Ramos (cell line): ENCODE measurements around the gene LOXHD1.

ENCODE experiments used
- in situ Hi-C: fragments of 300-500 bp; cut with MboI; formaldehyde crosslinking; loops from one replicate; pipeline ENCODE4 v1.14.3; 2022; ENCODE audit warnings: low sequenced_read_pairs; ENCODE audit not compliant: unreplicated experiment

LOXHD1 gene

DNA sequence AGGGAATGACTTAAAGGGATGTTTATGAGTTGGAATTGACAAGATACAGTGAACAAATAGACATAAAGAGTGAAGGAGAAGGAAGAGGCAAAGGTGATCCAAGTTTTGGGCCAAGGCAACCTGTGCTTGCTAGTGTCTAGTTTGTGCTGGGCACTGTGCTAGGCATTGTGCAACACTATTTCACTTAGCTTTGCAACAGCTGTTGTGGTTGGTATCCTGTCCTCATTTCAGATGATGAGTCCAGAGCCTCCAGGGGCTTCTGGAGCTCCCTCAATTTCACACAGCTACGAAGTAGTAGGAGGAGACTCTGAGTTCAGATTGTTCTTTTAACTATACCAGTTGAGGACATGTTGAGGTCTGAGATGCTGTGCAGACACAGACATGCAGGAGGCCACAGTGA, 18.1 kb upstream of the LOXHD1 start:
- in situ Hi-C loops = no loop called here

DNA sequence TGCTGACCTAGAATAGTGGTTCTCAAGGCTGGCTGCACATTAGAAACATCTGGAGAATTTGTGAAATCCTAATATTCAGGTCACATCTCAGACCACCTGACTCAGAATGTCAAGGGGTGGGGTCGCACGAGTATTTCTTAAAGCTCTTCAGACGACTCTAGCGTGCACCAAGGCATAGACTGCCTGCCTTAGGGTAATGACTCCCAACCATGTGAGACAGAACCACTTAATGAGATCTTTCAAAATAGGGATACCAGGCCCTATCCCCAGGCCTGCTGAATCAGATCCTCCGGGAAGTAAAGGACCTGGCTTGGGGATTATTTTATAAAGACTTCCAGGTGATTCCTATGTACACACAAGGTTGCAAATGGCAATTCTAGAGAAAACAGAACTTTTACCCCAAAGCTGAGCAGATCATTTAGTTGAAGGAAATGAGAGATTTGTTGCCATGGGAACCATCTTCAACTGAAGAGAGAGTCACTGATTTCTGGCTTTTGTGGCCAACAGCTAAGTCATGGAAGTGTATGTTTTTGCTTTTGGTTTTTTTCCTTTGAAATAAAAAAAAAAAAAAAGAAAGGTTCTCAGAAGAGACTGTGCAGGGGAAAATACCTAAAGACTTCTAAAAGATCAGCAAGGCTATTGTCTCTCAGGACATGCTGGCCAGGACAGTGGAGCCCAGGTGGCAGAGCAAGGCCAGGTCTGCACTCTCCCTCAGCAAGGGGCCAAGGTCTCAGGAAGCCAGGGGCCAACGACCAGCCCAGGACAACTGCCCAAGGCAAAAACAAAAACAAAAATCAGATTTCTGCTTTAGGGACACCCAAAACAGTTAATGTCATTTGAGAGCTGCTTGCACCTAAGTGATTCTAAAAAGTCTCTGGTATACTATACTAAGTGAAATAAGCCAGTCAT, 15.3 kb upstream of the LOXHD1 start:
- in situ Hi-C loops = no loop called here

DNA sequence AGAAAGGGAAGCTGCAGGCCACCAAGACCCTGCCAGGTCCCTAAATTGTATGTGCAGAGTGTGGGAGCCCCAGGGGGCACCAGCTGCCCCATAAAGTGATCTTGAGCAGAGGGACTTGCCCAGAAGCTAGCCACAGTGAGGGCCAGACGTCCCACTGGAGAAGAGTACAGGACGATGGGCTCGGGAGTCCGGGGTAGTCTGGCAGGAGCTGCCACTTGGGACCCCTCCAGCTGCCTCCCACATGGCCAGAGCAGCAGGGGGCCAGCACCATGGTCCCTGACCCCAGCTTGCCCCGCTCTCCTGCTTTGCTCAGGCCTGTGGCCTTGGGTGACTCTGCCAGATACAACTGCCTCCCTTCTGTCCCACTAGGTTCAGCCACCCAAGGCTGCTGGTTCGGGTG, 11.7 kb upstream of the LOXHD1 start:
- in situ Hi-C loops = no loop called here

DNA sequence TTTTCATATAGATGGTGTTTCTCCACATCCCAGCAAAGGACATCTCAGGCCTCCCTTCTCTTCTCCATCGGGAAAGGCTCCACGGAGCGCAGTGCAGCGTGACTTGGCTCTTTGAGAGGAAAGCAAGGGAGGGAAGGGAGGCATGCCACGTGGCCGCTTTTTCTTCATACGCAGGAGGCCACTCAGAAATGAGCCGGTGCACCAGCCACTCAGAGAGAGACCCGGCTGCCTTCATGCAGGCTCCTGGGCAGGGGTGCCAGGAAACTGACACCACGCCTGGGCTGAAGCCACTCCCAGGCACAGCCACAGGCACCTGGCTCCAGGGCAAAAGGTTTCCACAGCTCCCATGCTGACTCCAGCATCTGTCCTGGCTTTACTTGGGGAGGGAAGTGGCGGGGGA, 11.1 kb upstream of the LOXHD1 start:
- in situ Hi-C loops = no loop called here

DNA sequence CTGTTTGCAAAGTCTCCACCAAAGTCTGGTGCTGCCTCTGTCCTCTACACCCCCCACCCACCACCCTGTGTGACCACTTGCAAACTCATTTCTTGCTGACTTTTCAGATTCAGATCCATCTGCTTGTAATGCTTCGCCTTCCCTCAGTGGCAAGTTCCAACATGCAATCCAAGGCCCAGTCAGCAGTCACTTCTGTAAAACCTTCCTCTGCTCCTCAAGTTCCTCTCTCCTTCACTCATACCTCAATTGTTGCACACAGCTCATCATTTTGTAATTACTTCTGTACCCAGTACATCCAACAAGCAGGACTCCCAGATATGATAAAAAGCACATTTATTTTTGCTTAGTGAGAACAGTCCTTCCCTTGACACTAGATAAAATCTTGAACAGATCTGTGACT, 6.5 kb upstream of the LOXHD1 start:
- in situ Hi-C loops = loop anchor here (5.0 kb wide), 1 partner anchor 516 kb away; no protein-coding TSS in a partner anchor

DNA sequence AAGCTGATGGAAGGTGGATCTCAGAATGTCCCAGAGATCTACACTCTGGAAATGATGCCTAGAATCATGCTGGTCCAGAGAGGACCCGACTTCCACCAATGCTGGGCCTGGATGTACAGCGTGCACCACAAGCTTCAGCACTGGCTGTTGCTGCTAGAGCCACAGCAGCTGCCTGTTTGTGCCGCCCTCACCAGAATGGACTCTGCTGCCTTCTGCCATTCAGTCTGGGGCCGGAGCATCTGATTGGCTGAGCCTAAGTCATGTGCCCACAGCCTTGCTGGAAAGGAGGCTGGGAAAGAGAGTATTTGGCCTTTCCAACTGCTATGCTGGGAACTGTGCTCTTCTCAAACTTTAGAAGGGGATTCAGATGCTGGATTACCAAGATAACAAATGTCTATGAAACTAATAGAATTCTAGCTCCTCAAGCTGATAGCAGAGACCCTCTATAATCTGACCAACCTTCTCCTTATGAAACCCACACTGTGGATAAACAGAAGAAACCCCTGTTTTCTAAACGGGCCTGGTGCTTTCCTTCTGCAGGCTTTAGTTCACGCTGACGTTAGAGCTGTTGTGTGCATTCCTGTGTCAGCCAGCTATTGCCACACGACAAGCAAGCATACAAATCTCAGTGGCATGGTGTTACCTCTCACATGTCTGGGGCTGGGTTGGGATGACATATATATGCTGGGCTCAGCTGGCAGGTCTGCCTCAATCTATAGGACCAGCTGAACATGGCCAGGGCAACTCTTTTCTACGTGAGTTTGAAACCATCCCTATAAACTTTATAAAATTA, 4.1 kb upstream of the LOXHD1 start:
- in situ Hi-C loops = loop anchor here (5.0 kb wide), 1 partner anchor 514 kb away; no protein-coding TSS in a partner anchor

DNA sequence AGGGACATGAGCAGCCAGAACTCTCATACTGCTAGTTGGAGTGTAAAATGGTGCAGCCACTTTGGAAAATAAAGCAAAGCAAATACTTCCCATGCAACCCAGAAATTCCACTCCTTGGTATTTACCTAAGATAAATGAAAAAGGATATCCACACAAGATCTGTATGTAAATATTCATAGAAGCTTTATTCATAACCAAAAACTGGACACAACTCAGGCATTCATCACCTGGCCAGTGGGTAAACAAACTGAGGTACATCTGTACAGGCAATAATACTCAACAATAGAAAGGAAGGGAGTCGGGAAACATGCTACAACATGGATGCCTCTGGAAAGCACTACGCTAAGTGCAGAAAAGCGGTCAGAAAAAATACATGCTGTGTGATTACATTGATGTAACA, 2.5 kb upstream of the LOXHD1 start:
- in situ Hi-C loops = loop anchor here (10.0 kb wide), 1 partner anchor 375 kb away; no protein-coding TSS in a partner anchor

DNA sequence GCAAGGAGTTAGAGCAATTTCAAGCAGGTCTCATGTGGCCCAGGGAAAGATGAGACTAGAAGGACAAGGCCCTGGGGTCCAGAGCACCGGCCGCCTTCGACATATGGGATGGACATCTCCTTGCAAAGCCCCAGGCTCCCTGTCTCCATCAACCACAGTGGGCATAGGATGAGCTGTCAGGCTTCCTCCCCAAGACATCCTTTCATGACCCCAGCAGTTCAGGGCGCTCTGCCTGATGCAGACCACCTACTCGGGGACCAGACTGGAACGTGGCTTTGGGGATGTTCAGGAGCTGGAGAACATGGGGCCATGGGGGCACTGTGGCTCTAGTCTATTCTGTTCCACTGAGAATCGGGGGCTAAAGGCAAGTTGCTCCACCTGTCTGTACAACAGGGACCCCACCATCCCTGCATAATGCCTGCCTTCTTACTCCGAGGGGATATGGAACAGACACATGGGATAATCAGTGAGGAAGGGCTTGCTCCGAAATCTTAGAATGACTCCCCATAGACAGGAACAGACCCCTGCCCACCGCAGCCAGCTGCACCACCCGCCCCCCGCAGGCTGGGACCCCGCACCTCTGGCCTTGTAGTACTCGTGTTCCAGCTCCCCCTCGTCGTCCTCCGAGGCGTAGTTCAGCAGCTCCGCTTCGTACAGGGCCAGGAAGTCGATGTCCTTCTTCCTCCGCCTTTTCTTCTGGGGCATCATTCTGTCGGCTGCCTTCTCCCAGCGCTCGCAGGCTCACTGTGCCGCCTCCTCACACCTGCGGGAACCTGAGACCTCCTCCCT, 500 bp downstream of the LOXHD1 start:
- in situ Hi-C loops = loop anchor here (10.0 kb wide), 1 partner anchor 372 kb away; no protein-coding TSS in a partner anchor

DNA sequence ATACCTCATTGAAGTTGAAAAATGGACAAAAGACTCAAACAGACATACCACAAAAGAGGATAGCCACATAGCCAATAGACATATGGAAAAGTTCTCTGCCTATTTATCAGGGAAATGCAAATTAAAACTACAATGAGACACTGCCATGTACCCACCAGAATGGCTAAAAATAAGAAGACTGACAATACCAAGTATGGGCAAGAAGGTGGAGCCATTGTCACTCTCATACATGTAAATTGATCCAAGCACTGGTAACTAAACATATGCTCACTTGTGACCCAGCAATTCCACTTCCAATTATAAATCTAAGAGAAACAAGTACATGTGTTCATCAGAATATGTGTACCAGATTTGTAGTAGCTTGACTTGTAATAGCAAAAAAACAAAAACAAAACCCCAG, 4.6 kb downstream of the LOXHD1 start:
- in situ Hi-C loops = loop anchor here (10.0 kb wide), 1 partner anchor 368 kb away; no protein-coding TSS in a partner anchor

DNA sequence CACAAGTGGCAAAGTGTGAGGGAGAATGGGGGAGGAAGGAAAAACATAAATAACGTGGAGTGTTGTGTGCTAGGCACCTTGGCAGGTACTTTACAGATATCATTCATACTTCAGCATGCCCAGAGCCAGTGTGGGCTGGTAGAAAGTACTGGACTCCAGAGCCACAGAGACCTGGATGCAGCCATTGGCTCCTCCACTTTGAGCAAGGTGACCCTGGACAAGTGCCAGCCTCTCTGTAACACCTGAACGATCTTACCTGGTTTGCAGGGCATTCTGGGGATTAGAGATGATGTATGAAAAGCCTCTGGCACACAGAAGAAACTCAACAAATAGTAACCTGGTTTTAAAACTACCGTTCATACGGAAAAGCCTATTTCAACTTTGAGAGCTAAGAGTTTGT, 6.3 kb downstream of the LOXHD1 start:
- in situ Hi-C loops = loop anchor here (10.0 kb wide), 1 partner anchor 366 kb away; no protein-coding TSS in a partner anchor

DNA sequence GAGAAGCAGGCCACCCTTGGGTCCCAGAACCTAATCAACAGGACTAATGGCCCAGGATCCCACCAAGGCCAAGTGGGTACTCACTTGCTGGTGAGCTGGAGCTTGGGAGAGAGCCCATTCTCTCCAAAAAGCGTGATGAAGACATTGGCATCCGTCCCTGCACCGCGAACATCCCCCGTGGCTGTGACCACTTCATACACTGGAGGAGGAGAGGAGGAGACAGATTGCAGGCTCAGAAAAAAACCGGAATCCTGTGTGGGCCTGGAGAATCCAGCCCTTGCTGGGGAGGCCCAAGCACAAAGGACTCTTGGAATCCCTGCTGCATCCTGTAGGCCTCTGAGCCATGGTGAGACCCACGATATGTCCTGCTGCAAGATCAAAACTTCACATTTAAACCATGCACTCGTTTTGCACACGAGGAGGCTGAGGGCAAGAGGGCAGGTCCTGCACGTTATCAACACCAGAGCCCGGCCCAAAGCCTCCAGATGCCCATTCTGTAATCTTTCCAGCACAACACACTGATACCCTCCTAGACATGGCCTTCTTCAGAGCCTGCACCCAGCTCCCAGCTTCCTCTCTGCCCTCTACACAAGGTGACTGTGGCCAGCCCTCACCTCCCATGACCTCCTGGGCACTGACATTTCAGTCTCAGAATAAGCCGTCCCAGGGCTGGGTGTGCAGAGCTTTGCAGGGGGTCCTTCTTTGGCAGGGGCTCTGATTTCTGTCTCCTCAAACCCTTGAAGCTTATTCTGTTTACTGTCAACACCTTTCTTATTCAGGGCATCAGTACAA, 7.8 kb downstream of the LOXHD1 start:
- in situ Hi-C loops = no loop called here

DNA sequence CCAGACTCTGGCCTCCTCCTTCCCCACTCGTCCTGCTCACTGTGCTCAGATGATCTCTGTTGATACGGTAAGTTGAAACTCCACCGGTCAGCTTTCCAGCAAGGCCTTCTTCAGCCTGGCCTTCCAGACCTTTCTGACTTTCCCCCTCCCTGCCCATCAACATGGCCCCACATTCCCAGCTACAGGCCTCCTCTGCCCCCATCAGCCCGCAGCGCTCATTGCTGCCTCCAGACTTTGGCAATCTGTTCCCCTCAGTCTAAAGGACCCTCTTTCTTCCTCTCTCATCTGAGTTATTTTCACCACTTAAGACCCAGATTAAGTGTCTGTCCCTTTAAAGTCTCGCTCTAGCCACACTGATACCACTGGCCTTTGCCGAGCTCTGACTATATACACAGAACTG, 10.6 kb downstream of the LOXHD1 start:
- in situ Hi-C loops = no loop called here

DNA sequence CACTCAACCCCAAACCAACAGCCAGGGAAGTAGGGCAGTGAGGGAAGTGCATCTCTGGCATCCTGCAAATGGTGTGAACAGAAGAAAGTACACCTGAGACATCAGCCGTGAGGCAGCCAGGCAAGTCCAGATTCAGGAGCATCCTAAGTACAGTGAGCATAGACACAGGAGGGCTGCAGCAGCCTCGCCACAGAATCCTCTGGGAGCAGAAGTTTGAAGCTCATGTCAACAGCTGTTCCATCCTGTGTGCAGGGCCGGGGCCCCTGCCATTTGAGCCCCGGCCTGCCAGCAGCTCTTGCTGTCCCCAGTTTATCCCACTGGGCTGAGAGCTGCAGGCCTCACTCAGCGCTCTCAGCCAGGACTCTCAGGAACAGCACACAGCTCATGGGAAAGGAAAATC, 14.5 kb downstream of the LOXHD1 start:
- in situ Hi-C loops = no loop called here

DNA sequence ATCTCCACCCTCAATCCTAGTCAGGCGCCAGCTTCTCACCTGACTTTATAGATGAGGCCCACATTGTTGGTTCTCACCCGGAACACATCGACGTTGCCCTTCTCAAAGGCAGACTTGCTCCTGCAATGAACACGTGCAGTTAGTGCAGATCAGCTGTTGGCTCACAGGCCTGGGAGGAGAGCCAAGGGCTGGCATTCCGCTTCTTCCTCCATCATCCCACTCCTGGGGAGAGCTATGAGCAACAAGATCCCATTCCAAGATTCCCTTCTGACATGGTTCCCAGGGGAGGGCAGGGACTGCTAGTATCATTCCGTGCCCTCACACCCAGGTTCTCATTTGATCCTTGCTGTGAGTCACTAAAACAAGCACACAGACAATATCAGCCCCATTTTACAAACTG, 15.1 kb downstream of the LOXHD1 start:
- in situ Hi-C loops = no loop called here

DNA sequence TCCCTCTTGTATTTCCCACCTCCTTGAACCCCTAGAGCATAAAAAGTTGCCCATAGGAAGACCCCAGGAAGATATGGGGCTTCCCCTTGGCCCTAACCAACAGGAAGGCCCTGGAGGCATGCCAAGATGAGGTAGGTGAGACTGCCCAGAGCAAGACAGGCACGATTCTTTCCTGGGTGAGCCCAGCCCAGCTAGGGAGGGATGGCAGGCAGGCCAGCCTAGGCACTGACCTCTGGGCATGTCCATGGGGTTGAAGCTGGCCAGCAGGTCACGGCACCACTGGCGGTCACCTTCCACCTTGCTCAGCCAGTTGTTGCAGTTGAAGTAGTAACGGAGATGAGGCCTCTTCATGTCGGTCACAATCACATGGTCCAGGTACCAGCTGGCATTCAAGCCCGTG, 17.6 kb downstream of the LOXHD1 start:
- in situ Hi-C loops = no loop called here

DNA sequence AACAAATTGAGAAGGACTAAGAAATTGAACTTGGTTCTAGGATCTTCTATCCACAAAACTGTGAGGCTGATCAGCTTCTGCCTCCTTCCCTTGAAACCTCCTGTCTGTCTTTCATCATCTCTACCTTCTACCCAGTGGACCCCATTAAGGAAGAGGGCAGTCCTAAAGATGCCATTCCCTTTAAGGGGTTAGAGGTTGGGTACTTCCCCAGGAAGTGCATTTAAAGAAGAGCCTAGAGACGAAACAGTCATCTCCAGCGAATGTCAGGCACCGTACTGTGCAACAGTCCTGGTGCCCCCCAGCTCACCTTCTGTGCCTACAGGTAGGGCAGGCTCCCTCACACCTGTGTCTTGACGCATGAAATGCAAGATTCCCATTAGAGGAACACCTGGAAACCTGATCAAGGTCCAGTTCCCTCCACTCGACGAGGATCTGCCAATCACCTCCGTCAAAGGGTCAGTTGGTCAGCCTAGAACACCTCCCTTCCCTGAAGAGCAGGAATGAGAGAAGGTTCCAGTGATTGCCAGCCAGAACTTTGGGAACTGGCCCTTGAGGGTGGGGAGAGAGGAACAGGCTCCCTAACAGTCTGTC, 20.9 kb downstream of the LOXHD1 start:
- in situ Hi-C loops = no loop called here

DNA sequence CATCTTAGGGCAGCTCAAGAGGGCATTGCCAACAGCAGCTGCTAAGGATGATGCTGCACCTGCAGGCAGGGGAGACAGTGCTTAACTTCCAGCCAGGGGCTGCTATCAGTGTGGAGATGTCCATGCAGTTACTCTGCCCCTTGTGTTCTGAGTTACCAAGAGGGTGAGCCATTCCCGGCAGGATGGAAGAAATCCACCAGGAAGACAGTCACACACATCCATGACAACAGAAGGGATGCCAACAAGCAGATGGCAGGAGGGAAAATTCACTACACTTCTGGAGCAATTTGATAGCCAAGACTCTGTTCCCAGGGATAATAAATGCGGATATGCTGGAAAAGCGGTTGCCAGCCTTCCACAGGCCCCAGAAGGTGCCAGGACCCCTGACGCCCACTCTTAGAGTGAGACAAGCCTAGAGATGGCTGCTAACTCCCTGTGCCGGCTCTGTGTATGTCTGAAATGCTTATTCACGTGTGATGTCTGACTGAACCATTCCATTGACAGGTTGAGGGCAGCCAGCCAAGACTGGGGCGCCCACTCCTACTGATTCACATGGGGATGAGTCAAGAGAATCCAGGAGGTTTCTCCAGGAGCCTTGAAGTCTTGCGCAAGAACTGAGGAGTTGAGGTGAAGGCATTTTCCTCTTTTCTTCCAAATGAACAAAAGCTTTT, 24.5 kb downstream of the LOXHD1 start:
- in situ Hi-C loops = no loop called here

DNA sequence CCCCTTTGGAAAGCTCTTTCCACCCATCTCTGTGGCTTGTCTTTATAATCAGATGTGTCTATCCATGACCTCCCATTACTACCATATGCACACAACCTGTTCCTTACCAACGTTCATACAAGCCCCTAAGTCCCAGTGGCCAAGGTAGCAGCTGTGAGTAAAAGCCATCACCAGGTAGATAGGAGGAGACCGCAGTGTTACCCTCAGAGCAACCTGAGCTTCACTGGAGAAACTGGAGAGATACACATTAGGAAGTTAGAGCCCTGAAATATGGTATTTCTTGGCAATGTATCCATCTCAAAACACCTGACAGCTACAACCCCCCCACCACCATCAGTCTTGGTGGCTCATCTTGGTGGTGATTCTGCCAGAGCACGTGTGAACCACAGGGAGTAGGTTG, 26.0 kb downstream of the LOXHD1 start:
- in situ Hi-C loops = no loop called here

DNA sequence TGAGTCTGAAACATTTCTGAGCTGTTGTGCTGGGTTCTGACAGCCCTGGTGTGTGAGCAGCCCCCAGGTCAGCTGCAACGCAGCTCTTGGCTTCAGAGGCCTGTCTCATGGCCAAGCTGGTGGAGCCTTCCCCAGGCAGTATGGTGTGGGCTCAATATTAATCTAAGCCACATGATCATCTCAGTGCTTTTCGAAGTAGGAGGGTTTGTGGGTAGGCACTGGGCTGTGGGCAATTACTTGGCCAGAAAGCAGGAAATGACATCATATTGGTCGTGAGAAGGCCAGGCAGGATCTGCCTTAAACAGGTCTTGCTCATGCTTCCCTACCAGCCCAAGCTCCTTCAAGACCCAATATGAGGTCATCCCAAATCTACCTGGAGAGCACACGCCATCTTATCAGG, 26.9 kb downstream of the LOXHD1 start:
- in situ Hi-C loops = no loop called here
